Measurements from ENCODE around the gene NTF3. TPM values are rescaled to one million over a fixed set of nuclear protein-coding genes. Genes with fewer than 3 reads are reported as not detected.

NTF3 gene
- total and polyA plus RNA-seq, 2 donors (not counting 1 experiment from before 2014, with no cell fraction given) = 5.9 to 12.5 TPM

GRCh38 chr12:5518584-5519365 is 86.9 kb downstream of the NTF3 start:
- no peaks in the 10 kb centered on the region for H4K20me1 ChIP-seq (ENCODE audit: control insufficient read depth, extremely low read depth, insufficient read depth, low read length)
- no peak overlapping the region for H2AFZ ChIP-seq (ENCODE audit: low read length)
- H3K79me2 ChIP-seq (ENCODE audit: control insufficient read depth, insufficient read depth, low read length) = no peaks in the 10 kb centered on the region
- H3K4me2 ChIP-seq (ENCODE audit: extremely low read depth, insufficient read depth, low read length) = no peak overlapping the region
- no peaks in the 10 kb centered on the region for H3K4me1 ChIP-seq (ENCODE audit: control insufficient read depth, extremely low read depth, insufficient read depth, low read length)
- no peaks in the 10 kb centered on the region for H3K36me3 ChIP-seq (ENCODE audit: control insufficient read depth, insufficient read depth, low read length)
- H3K27me3 ChIP-seq (ENCODE audit: control insufficient read depth, insufficient read depth, low read length) = no peaks in the 10 kb centered on the region
- no peak for TF ChIP-seq CTCF (conservative IDR thresholded peaks at IDR 0.05 in 1 of 2, IDR thresholded peaks at IDR 0.05 in 1 of 2; ENCODE audit: low read depth in 1 of 2, low read length in 2 of 2)
- no peak for TF ChIP-seq EZH2 (IDR thresholded peaks at IDR 0.05; ENCODE audit: low read length, missing control alignments)
- no peak overlapping the region for H3K4me3 ChIP-seq (replicated peaks in 1 of 4; ENCODE audit: control extremely low read depth in 1 of 4, insufficient read depth in 1 of 4, low read depth in 3 of 4, low read length in 4 of 4)
- no peaks in the 10 kb centered on the region for H3K9me3 ChIP-seq (ENCODE audit: control insufficient read depth, insufficient read depth, low read depth, low read length)
- H3K9ac ChIP-seq (ENCODE audit: insufficient read depth, low read length) = no peak overlapping the region
- DNase-seq (ENCODE audit: low read depth in 2 of 2) = no peak
- H3K27ac ChIP-seq (ENCODE audit: insufficient read depth, low read length) = no peak overlapping the region

GRCh38 chr12:5520037-5520436 is 88.1 kb downstream of the NTF3 start:
- Histone ChIP-seq H3K27ac (ENCODE audit: insufficient read depth, low read length) (no peak overlapping the region), H4K20me1 (ENCODE audit: control insufficient read depth, extremely low read depth, insufficient read depth, low read length) (no peaks in the 10 kb centered on the region), H3K9ac (ENCODE audit: insufficient read depth, low read length) (no peak overlapping the region), H3K4me1 (ENCODE audit: control insufficient read depth, extremely low read depth, insufficient read depth, low read length) (no peaks in the 10 kb centered on the region), H3K36me3 (ENCODE audit: control insufficient read depth, insufficient read depth, low read length) (no peaks in the 10 kb centered on the region), H3K79me2 (ENCODE audit: control insufficient read depth, insufficient read depth, low read length) (no peaks in the 10 kb centered on the region), H2AFZ (ENCODE audit: low read length) (no peak overlapping the region), H3K9me3 (ENCODE audit: control insufficient read depth, insufficient read depth, low read depth, low read length) (no peaks in the 10 kb centered on the region), H3K4me2 (ENCODE audit: extremely low read depth, insufficient read depth, low read length) (no peak overlapping the region), H3K27me3 (ENCODE audit: control insufficient read depth, insufficient read depth, low read length) (no peaks in the 10 kb centered on the region), H3K4me3 (replicated peaks in 1 of 4; ENCODE audit: control extremely low read depth in 1 of 4, insufficient read depth in 1 of 4, low read depth in 3 of 4, low read length in 4 of 4) (no peak overlapping the region)
- no peak for TF ChIP-seq CTCF (conservative IDR thresholded peaks at IDR 0.05 in 1 of 2, IDR thresholded peaks at IDR 0.05 in 1 of 2; ENCODE audit: low read depth in 1 of 2, low read length in 2 of 2)
- no peak for TF ChIP-seq EZH2 (IDR thresholded peaks at IDR 0.05; ENCODE audit: low read length, missing control alignments)
- DNase-seq (ENCODE audit: low read depth in 2 of 2) = no peak

GRCh38 chr12:5520831-5521230 is 88.9 kb downstream of the NTF3 start:
- Histone ChIP-seq H3K27me3 (ENCODE audit: control insufficient read depth, insufficient read depth, low read length) (no peaks in the 10 kb centered on the region), H2AFZ (ENCODE audit: low read length) (no peak overlapping the region), H3K4me3 (replicated peaks in 1 of 4; ENCODE audit: control extremely low read depth in 1 of 4, insufficient read depth in 1 of 4, low read depth in 3 of 4, low read length in 4 of 4) (no peak overlapping the region), H4K20me1 (ENCODE audit: control insufficient read depth, extremely low read depth, insufficient read depth, low read length) (no peaks in the 10 kb centered on the region), H3K9ac (ENCODE audit: insufficient read depth, low read length) (no peak overlapping the region), H3K4me2 (ENCODE audit: extremely low read depth, insufficient read depth, low read length) (no peak overlapping the region), H3K27ac (ENCODE audit: insufficient read depth, low read length) (no peak overlapping the region), H3K36me3 (ENCODE audit: control insufficient read depth, insufficient read depth, low read length) (no peaks in the 10 kb centered on the region), H3K9me3 (ENCODE audit: control insufficient read depth, insufficient read depth, low read depth, low read length) (no peaks in the 10 kb centered on the region), H3K4me1 (ENCODE audit: control insufficient read depth, extremely low read depth, insufficient read depth, low read length) (no peaks in the 10 kb centered on the region), H3K79me2 (ENCODE audit: control insufficient read depth, insufficient read depth, low read length) (no peaks in the 10 kb centered on the region)
- no peak for TF ChIP-seq CTCF (conservative IDR thresholded peaks at IDR 0.05 in 1 of 2, IDR thresholded peaks at IDR 0.05 in 1 of 2; ENCODE audit: low read depth in 1 of 2, low read length in 2 of 2)
- no peak for TF ChIP-seq EZH2 (IDR thresholded peaks at IDR 0.05; ENCODE audit: low read length, missing control alignments)
- no peak for DNase-seq (ENCODE audit: low read depth in 2 of 2)
